Nucleus accumbens (tissue), 56 donors: ENCODE data around the gene SPRED2.
"Not testable (repeated sequence)": the region's sequence is repeated elsewhere in the genome, so short reads cannot be mapped to it uniquely, and the experiment has no call there.

Source experiments
- DNase-seq, 56 donors: peaks; one replicate each; lab custom pipeline; 2025; lab: John Stamatoyannopoulos, UW

SPRED2 gene

DNA sequence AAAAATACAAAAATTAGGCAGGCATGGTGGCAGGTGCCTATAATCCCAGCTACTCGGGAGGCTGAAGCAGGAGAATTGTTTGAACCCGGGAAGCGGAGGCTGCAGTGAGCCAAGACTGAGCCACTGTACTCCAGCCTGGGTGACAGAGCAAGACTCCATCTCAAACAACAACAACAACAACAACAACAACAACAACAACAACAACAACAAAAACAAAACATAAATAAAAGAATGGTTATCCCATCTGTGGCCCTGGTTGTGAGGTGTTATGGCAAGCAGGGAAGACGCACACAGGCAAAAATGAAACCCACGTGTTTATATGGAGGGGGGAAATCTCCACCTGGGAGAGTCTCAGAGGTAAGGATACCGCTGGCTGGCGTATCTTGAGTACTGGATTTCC is 115.0 kb downstream of the SPRED2 start:
- DNase-seq = not testable (repeated sequence)

DNA sequence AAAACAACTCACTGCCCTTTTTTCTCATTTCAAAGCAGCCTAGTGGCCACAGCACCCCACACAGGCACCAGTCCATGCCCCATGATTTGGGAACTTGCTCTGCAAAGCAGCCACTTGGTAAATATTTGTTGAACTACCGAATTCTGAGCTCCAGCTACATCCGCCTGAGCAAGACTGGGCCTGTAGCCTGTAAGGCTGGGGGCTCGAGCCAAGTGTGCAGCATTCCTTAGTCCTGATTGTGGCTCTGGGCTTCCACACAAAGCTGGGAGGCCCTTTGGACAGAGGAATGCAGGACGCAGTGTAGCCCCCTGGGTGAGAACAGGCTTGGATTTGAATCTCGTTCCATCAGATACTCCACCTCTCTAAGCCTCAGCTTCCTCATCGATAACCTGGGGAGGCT is 116.3 kb downstream of the SPRED2 start:
- DNase-seq = peak in 16 of 56 donors; percentile 3 to 41 (median 18)

DNA sequence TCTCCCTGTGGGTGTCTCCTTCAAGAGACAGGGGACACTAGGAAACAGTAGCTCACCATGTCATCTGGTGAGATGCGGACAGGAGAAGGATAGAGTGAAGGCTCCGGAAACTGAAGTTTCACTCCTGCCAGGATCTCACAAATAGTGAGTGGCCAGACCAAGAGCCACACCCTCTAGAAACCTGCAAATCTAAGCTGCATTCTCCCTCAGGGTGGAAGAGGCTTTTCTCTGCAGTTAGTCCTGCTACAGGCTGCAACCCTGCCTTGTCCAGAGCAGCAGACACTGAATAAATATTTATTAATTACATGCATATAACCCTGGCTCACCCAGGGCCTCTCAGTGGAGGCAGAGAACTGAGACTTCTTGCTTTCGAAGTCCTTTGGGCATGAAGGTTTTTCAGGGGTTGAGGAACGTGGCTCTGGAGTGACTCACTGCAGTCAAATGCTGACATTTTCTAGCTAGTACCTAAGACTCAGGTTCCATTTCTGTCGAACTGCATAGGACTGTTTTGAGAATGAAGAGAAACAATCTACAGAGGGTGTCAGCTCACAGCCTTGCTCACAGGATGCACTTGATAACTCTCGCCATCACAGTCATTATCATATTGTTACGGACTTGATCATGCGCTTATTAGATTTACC is 117.5 kb downstream of the SPRED2 start:
- DNase-seq = no peak

DNA sequence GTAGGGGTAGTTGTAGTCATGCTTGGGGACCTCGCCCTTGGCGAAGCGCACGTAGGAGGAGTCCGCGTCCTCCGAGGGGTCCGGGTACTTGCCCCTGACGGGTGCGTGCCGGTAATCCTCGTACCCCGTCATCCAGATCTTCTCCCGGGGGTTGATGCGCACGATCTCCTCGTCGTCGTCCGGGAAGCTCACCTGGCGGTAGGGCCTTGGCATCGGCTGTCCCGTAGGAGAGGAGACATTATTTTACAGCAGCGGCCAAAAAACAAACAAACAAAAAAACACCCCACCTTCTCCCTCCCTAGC is 118.5 kb downstream of the SPRED2 start:
- DNase-seq = no peak

DNA sequence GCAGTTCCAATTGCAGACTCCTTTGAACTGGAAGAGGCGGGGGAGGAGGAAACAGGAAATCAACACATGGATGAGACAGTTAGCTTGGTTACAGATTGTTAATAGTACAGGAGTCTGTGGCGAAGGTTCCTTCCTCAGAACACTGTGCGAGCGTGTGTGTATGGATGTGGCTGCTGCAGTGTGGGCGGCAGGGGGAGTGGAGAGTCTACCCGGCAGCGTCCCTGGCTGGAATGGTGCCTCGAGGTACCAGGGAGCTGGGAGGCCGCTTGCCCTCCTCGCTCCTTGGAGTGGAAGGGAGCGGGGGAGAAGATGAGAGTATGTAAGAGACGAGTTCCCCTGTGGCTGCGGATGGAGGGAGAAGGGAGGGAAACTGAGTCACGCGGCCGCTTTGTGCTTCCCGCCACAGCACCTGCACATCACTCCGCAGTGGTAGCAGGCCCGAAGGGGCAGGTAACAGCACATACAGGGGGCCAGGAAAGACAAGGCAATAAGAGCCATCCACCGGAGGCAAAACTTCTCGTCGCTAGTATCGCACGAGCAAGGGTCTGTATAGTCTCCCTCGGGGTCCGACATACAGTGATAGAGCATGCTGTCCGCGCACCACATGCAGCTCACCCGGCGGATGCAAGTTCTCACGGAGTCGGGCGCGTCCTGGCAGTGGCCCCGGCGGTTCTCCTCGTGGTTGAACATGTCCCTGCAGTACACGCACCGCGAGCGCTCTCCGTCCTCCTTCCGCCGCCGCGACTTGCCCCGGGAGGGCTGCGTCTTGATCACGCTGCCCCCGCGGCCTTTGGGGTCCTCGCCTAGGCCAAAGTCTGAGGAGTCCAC is 119.1 kb downstream of the SPRED2 start:
- no peak for DNase-seq

DNA sequence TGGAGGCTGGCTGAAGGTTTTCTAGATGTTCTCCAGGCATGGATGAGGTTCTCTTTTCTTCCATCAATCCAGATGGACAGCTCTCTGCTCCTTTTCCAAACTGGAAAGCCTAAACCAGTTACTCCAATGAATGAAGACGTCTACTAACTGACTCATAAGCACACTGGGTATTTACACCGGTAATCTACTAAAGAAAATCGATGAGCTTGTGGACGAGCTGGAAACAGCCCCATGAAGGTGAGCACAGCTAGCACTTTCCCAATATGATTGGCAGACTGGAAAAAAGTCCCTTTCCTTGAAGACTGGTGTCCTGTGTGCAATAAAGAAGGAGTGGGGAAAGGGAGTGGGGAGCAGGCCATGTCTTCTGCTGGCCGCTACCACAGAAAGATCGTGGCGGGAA is 120.8 kb downstream of the SPRED2 start:
- no peak for DNase-seq

DNA sequence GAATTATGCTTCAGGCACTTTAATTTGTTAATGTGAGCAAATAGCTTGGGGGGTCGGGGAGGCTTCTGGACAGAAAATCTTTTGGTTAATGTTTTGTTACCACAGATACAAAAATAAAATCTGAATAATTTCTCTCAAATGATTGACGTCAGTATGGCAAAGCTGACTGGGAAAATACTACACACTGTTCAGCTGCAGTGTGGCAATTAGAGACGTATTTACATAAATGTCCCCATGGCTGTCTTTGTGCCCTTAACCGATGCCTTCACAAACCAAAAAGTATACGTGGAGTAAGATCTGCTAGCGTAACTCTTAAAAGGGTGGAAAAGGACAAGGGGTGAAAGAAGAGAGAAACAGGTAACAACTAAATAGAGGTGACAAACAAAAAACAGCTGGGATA is 121.3 kb downstream of the SPRED2 start:
- no peak for DNase-seq

DNA sequence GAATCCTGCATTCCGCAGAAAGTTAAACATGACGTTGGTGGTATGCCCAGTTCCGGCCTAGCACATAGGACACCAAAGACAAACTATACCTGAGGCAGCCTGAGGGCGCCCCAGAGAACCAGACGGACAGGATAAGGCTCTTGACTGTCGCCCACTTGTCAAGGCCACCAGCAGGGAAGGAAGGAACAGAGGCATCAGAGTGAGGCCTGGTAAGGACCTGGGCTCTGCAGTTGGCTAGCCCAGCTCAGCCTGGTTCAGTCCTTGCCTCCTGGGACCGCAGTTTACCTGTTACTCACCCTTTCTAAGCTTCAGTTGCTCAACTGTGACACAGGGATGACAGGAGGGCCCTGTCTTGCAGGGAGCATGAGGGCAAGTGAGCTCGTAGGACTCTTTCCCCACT is 122.7 kb downstream of the SPRED2 start:
- DNase-seq = no peak

DNA sequence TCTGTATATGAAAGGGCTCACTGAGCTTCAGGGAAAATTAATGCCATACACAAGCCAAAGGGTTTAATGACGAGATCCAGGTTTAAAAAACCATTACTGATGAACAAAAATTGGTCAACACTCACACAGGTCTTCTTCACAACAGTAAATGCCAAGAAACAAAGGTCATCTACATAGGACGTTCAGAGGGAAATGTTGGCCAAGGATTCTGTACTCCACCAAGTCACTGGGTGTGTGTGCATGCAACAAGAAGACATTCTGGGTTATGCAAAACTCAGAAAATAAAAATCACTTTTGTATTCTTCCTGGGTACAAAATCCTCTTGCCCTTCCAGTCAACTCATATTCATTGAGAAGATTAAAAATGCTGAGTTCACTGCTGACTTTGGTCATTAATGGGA is 126.5 kb downstream of the SPRED2 start:
- DNase-seq = no peak

DNA sequence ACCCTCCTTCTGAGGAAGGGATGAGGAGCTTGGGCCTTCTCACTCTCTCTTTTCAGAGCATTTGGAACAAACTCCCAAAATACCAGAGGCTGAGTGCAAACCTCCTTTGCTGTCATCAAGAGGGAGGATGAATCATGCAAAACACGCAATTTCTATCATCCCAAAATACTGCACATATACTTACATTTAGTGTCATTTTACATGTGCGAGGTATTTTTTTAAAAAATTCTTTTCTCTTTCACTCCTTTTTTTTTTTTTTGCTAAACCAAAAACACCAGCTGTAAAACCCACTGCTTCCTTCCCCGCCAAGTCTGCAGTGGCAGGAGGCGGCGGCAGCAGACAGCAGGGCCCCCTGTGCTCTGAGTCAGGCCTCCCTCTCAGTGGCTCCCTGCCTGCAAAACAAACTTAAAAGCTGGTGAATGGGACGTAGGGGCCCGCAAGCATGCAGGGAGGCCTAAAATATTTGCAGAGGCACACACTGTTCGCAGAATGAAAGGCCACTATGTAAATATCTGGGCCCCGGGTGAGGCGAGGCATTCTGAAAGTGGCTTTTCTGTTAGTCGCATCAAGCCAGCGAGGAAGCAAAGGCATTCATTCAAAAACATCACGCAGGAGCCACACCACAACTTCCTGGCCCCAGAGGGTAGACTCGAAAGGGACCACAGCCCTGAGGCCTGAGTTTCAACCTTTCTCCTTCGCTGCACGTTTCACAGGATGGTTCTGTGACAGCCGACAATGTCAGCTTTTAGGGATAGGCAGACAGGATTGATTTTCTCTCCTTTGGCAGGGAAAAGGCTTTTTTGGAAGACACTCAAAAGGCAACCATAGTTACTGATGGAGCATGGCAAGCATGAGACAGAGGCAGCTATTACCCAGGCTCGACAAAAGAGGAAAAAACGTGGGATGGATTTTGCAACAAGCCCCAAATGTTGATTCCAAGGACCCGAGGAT is 131.4 kb downstream of the SPRED2 start:
- peak in 50 of 56 donors; percentile 6 to 81 (median 40) for DNase-seq

DNA sequence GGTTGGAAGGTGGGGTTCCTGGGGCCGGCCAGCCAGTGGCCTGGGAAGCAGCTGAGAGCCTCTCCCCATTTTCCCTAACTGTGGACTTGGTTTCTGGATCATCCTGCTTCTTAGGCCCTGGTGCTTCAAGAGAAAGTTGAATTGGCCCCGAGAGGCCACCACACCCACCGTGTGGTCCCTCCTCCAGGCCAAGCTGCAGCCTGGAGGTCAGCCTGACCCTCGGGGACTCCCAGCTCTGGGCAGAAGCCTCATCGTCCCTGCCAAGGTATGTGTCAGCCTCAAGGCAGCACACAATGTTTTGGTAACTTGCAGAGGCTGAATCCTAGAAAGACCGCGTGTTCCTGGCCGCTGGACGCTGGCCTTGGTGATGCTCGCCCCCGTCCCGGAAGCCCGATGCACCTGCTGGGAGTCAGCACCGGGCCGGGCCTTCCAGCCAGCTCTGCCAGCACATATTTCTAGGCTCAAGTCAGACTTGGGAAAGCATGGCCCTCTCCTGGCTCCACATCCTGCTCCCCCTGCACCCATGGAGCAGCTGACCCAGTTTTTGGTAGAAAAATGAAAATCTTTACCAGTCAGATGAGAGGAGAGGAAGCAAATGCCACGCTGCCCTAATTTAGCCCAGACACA is 132.2 kb downstream of the SPRED2 start:
- DNase-seq = peak in 23 of 56 donors; percentile 8 to 60 (median 23)

DNA sequence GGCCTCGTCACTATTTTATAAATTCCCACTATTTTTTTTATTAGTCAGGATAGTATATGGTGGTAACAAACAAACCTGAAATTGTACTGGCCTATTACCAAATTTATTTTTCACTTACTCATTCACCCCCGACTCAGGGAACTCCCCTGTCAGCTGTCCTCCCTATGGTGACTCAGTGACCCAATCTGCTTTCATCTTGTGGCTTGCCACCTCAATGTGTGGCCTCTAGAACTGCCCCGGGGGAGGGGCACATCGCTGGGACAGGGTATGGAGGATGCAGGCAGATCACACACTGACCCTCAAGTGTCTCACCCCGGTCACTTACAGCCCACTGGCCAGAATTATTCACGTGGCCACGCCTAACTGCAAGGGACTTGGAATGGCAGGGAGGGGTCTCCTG is 133.2 kb downstream of the SPRED2 start:
- DNase-seq = no peak

DNA sequence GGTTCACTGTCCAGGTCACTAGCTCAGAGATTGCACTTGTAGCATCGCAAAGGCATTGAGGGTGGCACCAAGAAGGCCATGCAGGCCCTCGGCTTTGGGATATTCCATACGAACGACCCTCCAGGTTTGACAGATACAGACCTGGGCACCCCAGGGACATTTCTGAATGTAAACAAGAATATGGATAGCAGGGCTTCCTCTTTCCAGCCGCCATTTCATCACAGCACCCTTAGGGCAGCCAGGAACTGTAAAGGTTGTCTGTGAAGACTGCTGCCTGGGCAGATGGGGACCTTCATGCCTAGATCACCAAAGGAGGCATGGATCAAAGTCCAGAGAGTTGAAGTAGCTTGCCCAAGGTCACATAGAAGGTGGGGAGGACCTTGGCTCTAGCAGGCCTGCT is 134.3 kb downstream of the SPRED2 start:
- DNase-seq = no peak

DNA sequence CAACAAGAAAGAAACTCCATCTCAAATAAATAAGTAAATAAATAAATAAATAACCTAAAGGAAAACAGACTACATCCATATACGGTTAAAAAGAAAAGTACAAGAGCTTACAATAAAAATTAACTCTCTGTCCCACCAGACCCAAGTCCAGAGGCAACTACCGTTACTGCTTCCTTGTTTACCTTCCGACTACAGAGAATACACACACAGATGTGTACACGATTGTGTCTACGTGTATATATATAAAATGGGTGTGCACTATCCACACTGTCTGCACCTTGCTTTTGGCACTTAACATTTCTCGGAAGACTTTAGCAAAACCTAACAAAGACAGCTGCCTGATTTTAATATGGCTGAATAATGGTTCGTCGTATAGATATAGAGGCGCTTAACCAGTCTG is 134.9 kb downstream of the SPRED2 start:
- DNase-seq = no peak

DNA sequence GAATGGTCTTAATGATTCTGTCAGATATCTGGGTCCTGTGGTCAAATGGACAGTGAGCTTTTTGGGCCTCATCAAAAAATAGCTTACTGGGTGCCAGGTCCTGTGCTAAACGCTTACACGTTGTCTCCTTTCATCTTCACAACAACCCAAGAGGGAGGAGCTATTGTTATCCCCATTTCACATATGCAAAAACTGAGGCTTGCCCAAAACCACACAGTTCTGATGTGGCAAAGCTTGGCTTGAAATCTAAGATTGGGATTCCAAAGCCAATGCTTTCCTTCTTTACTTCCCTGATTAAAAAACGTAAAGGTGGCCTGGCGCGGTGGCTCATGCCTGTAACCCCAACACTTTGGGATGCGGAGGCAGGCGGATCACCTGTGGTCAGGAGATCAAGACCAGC is 135.4 kb downstream of the SPRED2 start:
- DNase-seq = no peak

DNA sequence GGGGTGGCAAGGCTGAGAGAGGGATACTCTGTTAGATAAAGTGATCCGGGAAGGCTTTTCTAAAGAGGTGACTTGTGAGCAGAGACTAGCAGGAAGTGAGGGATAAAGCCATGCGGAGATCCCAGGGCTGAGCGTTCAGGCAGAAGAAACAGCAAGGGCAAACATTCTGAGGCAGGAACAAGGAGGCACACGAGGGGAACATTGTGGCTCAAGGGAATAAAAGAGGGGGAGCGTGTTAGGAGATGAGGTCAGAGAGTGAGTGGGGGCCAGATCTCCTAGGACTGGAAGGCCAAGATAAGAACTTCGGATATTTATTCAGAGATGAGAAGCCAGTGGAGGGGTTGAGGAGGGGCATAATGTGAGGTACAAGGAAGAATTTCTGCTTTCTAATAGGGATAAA is 137.7 kb downstream of the SPRED2 start:
- DNase-seq = no peak

DNA sequence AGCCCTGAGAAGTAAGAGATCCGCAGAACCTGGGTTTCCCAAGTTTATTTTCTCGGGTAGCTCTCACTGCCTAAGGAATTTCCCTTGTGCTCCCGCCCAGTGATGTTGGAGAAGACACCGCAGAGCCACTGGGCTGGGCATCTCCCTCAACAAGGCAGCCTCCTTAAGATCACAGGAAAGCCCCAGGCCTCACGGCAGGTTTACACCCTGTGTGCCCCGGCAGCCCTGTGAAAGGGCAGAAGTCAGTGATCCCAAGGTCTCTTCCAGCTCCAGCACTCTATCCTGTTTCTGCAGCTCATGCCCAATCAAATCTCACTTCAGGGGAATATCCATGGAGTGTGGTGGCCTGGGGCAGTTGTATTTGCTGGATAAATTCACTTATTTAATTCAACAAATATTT is 138.3 kb downstream of the SPRED2 start:
- DNase-seq = no peak

DNA sequence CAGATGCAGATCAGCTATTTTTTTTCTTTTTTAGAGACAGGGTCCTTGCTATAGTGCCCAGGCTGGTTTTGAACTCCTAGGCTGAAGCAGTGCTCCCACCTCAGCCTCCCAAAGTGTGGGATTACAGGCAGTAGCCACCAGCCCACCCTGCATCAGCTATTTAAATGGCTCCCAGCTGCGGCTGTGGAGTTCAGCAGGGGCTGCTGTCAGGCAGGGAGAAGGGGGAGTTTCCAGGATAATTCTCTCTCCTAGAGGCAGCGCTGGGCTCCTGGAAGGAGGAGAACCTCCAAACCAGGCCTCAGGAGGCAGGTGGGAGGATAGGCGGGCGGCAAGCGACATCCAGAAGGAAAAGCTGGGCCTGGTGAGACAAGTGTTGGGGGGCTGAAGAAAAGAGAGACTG is 139.0 kb downstream of the SPRED2 start:
- DNase-seq = no peak

DNA sequence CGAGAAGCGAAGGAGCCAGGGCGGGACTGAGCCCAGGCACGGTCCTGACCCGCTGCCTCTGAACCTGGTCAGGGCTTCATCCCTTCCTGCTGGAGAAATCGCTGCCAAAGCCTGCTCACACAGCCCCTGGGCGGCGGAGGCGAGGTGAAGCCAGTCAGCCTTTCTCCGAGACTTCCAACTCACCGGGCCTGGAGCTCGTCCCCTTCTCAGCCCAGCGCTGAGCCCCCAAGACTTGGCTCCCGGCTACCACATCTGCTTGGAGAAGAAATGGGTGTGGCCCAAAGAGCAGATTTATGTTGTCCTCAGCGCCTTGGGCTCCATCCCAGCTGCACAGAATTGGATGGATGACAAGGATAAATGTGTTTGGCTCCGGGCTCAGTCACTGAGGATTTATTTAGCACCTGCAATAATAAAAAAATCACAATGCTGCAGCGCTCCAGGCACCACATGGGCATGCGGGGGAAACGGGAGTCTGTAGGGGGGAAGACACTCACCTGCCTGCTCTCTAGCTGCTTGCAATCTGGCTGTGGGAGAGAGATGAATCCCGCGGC is 139.9 kb downstream of the SPRED2 start:
- DNase-seq = no peak

DNA sequence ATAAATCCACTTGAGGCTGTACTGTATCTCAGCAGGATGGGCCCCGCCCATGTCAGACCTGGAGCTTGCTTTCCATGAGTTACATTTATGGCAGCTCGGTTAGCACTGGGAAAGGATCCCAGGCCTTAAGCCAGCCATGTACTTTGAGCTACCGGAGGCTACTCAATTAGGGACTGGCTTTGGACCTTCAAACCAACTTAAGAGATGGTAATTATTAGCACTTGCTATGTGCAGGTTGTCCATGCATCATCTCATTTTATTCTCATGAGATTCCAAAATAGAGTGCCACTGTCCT is 140.3 kb downstream of the SPRED2 start:
- no peak for DNase-seq
